Umbilical cord (tissue), 2 donors: ENCODE data around the gene STX17. TPM values are rescaled to one million over a fixed set of nuclear protein-coding genes. Genes with fewer than 3 reads are reported as not detected.
"Not testable (repeated sequence)": the region's sequence is repeated elsewhere in the genome, so short reads cannot be mapped to it uniquely, and the experiment has no call there.

ENCODE experiments used
- DNase-seq: peaks from one replicate; pipeline ENCODE4 v3.0.0-alpha.2; 2015; ENCODE audit warnings: low spot score
- total RNA-seq: library from RNA; depleted of rRNA; stranded (reverse); fragments of >200 nt; gene quantifications from one replicate; pipeline ENCODE4 v1.2.3, GENCODE V29; 2014; ENCODE audit warnings: low replicate concordance; ENCODE audit not compliant: insufficient read depth

STX17 gene
- total RNA-seq, 1 donor from 2014 or later = 110 TPM

GRCh38 chr9:99967457-99967856 is 61.0 kb downstream of the STX17 start:
- no peak for DNase-seq

- no peak for DNase-seq
These were observed 64.0 kb downstream of the STX17 start for GRCh38 chr9:99970481-99970880.

- DNase-seq = no peak
These were observed 65.0 kb downstream of the STX17 start for GRCh38 chr9:99971410-99971809.

GRCh38 chr9:99973455-99973854 is 67.0 kb downstream of the STX17 start:
- no peak for DNase-seq

- DNase-seq = no peak
These were observed 70.8 kb downstream of the STX17 start for GRCh38 chr9:99977033-99977792.

- no peak for DNase-seq
These were observed 71.8 kb downstream of the STX17 start for GRCh38 chr9:99978221-99978620.

- DNase-seq = no peak
These were observed 74.1 kb downstream of the STX17 start for GRCh38 chr9:99980598-99980997.

- no peak for DNase-seq
These were observed 80.2 kb downstream of the STX17 start for GRCh38 chr9:99986642-99987041.

- DNase-seq = not testable (repeated sequence)
These were observed 84.1 kb downstream of the STX17 start for GRCh38 chr9:99990508-99990907.

- DNase-seq = no peak
These were observed 91.8 kb downstream of the STX17 start for GRCh38 chr9:99998266-99998665.

- DNase-seq = no peak
These were observed 92.4 kb downstream of the STX17 start for GRCh38 chr9:99998866-99999265.

GRCh38 chr9:99999797-100000196 is 93.3 kb downstream of the STX17 start:
- no peak for DNase-seq

- DNase-seq = peak; percentile 13
These were observed 104.7 kb downstream of the STX17 start for GRCh38 chr9:100011062-100011681.

- DNase-seq = no peak
These were observed 105.8 kb downstream of the STX17 start for GRCh38 chr9:100012279-100012678.

GRCh38 chr9:100013573-100013972 is 107.1 kb downstream of the STX17 start:
- no peak for DNase-seq

- DNase-seq = no peak
These were observed 108.4 kb downstream of the STX17 start for GRCh38 chr9:100014846-100015245.

- no peak for DNase-seq
These were observed 113.1 kb downstream of the STX17 start for GRCh38 chr9:100019541-100019940.

Other genes with a start within 250 kb of the STX17 start
- 7.7 TPM for gene NR4A3, start 84.8 kb upstream of the STX17 start, total RNA-seq
- 23.8 TPM for gene ERP44, start 192.3 kb downstream of the STX17 start, total RNA-seq
- 72.2 TPM for gene INVS, start 192.6 kb downstream of the STX17 start, total RNA-seq